Activated CD4-positive, alpha-beta memory T cell treated with anti-CD3 and anti-CD28 coated beads for 36 hours (primary cell): ENCODE data around the gene C3orf22. TPM values are rescaled to one million over a fixed set of nuclear protein-coding genes. Genes with fewer than 3 reads are reported as not detected.

ENCODE experiments used
- CTCF ChIA-PET: fragments of 350-600 bp; sonication (Branson Sonifier 250); formaldehyde crosslinking; loops from one replicate; lab custom pipeline; 2021; ENCODE audit warnings: antibody characterized with exemption, inconsistent platforms; lab: Charles Lee
- POLR2A ChIA-PET: fragments of 350-600 bp; sonication (Branson Sonifier 250); formaldehyde crosslinking; loops from one replicate; lab custom pipeline; 2021; ENCODE audit warnings: antibody characterized with exemption; lab: Charles Lee
- DNase-seq: peaks from one replicate; pipeline ENCODE4 v3.0.0-alpha.2; 2020
- H3K27ac Mint-ChIP-seq: one replicate; pipeline ENCODE4 v1.8.0; 2021; ENCODE audit warnings: mixed read lengths
- H3K27me3 Mint-ChIP-seq: one replicate; pipeline ENCODE4 v1.8.0; 2021; ENCODE audit warnings: mixed read lengths
- H3K36me3 Mint-ChIP-seq: one replicate; pipeline ENCODE4 v1.8.0; 2021; ENCODE audit warnings: mixed read lengths
- H3K4me1 Mint-ChIP-seq: one replicate; pipeline ENCODE4 v1.8.0; 2021; ENCODE audit warnings: low read depth, mixed read lengths
- H3K4me3 Mint-ChIP-seq: one replicate; pipeline ENCODE4 v1.8.0; 2021; ENCODE audit warnings: mild to moderate bottlenecking, mixed read lengths
- H3K9me3 Mint-ChIP-seq: one replicate; pipeline ENCODE4 v1.8.0; 2021; ENCODE audit warnings: mixed read lengths
- intact Hi-C: fragments of 100-400 bp; cut with micrococcal nuclease; formaldehyde crosslinking; loops from one replicate; pipeline ENCODE4 v1.15.1; 2023
- total RNA-seq, 2 experiments: library from RNA; stranded (reverse); gene quantifications; one replicate each; pipeline ENCODE4 v1.2.3, GENCODE V29; 2021

Gene C3orf22
- total RNA-seq, 2 experiments from 2014 or later: not detected

DNA sequence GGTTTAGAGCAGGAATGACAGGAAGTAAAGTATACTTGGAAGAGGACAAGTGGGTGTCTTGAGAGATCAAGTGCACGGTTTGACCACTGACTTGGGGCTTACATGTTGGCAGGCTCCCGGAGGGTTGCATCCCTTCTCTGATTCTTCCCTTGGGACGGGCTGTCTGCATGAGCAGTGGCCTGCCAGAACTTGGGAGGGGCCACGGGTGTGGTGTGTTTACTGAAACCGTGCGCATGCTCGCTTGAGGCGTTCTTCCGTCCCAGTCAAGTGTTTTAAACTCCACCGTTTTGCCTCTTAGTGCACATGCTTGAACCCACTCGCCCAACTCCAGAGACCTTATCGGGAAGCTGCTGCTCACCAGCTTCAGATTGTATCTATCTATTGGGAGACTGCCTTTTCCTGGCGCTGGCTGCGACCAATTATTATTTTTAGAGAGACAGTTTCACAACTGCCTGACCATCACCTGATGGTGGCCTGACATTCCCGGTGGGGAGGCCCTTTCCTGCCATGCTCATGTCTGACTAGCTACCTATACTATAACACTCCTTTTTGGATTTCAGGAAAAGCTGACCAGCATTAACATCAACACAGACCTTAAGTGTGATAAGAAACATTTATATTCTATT is 14.9 kb upstream of the C3orf22 start:
- ChIA-PET POLR2A (no interaction called here), CTCF (no interaction called here)
- Mint-ChIP-seq H3K9me3 (no peaks in the 10 kb centered on the region), H3K36me3 (no peaks in the 10 kb centered on the region), H3K27ac (no peak overlapping the region), H3K4me1 (no peaks in the 10 kb centered on the region), H3K27me3 (peaks cover 8% of the 10 kb centered on the region), H3K4me3 (no peak overlapping the region)
- intact Hi-C loops: no loop called here
- no peak for DNase-seq

DNA sequence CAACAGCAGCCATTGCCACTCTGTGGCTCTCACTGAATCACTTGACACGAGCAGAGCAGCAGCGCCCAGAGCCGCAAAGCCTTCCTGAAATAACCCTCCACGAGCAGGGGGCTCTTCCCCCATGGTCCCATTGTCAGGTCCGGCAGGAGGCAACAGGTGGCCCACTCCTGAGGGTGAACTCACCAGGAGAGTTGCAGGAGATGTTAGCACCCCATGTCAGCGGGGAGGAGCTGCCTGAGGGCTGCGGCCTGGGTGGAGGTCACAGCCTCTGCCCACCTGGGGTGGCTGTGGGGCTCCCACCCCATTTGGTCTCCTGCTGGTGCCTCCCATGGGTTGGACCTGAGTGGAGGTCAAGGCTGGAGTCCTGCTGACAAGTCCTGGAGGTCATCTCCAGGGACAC is 12.3 kb upstream of the C3orf22 start:
- DNase-seq: no peak

DNA sequence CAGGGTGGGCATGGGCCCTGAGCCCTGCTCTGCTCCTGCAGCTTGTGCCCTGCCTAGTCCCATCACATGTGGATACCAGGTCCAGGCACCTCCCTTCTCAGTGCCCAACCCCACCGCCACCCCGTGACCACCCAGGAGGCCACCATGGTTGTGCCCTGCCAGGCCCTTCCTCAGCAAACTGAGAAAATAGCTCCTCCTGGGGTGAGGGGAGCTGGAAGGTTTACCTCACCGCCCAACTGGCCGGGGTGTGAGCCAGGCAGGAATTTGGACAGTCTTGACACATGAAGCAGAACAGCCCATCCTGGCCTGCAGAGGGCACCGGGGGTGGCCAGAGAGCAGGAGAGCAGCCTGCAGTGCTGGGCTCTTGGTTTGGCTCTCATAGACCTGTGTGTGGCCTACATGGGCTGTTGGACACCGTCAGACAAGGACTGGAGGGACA is 11.4 kb upstream of the C3orf22 start:
- no peak overlapping the region for H3K27ac Mint-ChIP-seq
- H3K27me3 Mint-ChIP-seq: peaks cover 10% of the 10 kb centered on the region
- no peak overlapping the region for H3K4me3 Mint-ChIP-seq
- intact Hi-C loops: no loop called here
- no peaks in the 10 kb centered on the region for H3K9me3 Mint-ChIP-seq
- ChIA-PET CTCF (no interaction called here), POLR2A (no interaction called here)
- no peaks in the 10 kb centered on the region for H3K36me3 Mint-ChIP-seq
- no peak for DNase-seq
- H3K4me1 Mint-ChIP-seq: no peaks in the 10 kb centered on the region

More for the DNA sequence above, 12.3 kb upstream of the C3orf22 start:
- Mint-ChIP-seq H3K9me3 (no peaks in the 10 kb centered on the region), H3K36me3 (no peaks in the 10 kb centered on the region), H3K27me3 (peaks cover 6% of the 10 kb centered on the region), H3K27ac (no peak overlapping the region), H3K4me3 (no peak overlapping the region), H3K4me1 (no peaks in the 10 kb centered on the region)
- POLR2A ChIA-PET: no interaction called here
- CTCF ChIA-PET: no interaction called here
- intact Hi-C loops: no loop called here

DNA sequence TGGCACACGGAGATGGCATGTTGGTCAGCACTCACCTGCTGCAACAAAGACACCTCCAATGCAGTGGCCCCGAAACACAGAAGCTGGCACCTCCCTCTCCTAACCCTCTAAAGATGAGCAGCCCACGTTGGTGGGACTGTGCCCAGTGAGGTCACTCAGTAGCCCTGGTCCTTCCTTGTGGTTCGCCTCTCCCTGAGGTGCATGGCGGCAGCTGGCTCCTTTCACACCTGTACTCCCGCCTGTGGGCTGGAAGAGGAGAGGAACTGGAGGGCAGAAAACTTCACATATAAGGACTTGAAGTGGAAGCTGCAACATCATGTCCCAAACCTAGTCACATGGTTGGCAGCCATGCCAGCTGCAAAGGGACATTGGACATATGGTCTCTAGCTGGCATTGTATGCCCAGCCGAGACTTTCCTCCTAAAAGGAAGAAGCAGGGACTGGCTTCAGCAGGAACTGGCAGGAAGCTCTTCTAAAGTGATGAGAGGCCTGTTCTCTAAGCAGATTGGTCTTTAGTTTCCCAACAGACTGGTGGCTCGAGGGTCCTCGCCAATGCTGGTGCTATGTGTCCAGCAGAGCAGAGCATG is 10.8 kb upstream of the C3orf22 start:
- CTCF ChIA-PET: no interaction called here
- Mint-ChIP-seq H3K27ac (no peak overlapping the region), H3K9me3 (no peaks in the 10 kb centered on the region), H3K27me3 (peaks cover 12% of the 10 kb centered on the region), H3K36me3 (no peaks in the 10 kb centered on the region), H3K4me3 (no peak overlapping the region), H3K4me1 (no peaks in the 10 kb centered on the region)
- POLR2A ChIA-PET: no interaction called here
- DNase-seq: no peak
- intact Hi-C loops: no loop called here

DNA sequence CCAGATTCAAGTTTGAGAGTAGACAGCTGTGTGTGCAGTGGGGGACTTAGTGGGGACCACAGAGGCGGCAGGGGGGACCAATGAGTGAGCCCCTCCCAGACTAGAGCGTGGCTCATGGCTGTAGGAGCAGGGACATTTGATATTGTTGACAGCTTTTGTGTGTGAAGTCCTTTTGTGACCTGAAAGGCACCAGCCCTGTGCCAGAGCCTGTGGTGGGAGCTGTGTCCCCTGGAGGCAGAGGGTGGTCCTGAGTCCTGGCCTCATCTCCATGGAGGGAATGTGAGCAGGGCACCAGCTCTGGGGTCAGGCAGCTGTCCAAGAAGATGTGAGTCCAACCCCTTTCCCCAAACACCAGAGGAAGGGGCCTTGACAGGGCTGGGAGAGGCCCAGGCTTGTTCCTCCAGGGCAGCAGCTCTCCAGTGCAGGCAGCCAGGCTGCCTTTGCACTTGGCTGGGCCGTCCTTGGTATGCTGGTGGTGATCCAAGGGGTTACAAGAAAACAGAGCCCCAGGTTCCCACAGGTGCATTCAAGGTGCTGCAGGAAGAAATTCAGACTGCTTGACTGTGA is 10.1 kb upstream of the C3orf22 start:
- no peak overlapping the region for H3K27ac Mint-ChIP-seq
- H3K4me1 Mint-ChIP-seq: no peaks in the 10 kb centered on the region
- DNase-seq: no peak
- peaks cover 12% of the 10 kb centered on the region for H3K27me3 Mint-ChIP-seq
- ChIA-PET POLR2A (no interaction called here), CTCF (no interaction called here)
- H3K36me3 Mint-ChIP-seq: no peaks in the 10 kb centered on the region
- intact Hi-C loops: no loop called here
- H3K4me3 Mint-ChIP-seq: no peak overlapping the region
- no peaks in the 10 kb centered on the region for H3K9me3 Mint-ChIP-seq

DNA sequence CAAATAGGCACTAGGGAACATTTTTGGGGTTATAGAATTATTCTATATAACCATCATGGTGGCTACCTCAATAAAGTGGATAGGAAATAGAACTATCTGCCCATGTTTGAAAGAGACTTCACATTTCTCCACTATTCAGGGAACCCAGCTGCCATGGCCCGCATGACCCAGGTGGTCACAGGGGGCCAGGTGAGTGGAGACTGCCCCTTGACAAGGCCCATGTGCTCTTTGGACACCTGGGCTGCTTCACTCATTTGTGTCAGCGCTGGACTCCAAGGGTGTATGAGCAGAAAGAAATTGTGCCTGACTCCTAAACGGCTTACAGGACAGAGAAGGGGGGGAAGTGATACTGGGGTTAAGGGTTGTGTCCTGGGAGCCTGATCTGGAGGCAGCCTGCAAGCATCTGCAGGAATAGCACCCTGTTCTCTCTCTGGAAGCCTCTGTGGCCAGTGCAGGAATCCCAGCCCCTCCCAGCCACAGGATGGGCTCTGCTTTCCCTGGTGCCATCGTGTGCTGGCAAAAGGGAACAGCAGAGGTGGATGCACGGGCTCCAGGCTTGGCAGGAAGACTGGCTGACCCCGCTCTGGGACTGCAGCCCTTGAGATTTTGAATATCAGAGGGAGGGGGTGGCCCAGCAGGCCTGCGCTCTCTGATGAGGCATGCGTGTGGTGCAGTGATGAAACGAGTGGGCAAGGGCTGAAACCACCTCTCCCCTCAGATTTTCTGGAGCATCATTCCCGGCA is 9.1 kb upstream of the C3orf22 start:
- no peaks in the 10 kb centered on the region for H3K36me3 Mint-ChIP-seq
- H3K9me3 Mint-ChIP-seq: peaks cover 7% of the 10 kb centered on the region
- H3K27me3 Mint-ChIP-seq: peaks cover 12% of the 10 kb centered on the region
- intact Hi-C loops: no loop called here
- no peaks in the 10 kb centered on the region for H3K4me1 Mint-ChIP-seq
- no peak overlapping the region for H3K27ac Mint-ChIP-seq
- ChIA-PET CTCF (no interaction called here), POLR2A (no interaction called here)
- H3K4me3 Mint-ChIP-seq: no peak overlapping the region
- no peak for DNase-seq

DNA sequence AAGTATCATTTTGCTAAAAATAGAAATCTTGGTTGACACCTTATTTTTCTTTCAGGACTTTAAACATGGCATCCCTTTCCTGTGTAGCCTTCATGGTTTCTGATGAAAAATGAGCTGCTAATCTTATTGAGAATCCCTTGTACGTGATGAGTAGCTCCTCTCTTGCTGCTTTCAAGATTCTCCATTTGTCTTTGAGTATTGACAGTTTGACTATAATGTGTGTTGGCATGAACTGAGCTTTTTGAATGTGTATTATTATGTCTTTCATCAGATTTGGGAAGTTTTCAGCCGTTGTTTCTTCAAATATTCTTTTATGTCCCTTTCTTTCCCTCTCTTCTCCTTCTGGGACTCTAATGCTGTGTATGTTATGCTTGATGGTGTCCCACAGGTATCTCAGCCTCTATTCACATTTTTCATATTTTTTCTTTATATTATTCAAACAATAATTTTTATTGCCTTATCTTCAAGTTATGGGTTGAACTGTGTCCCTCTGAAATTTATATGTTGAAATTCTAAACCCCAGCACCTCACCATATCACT is 4.1 kb upstream of the C3orf22 start:
- H3K4me3 Mint-ChIP-seq: no peak overlapping the region
- no peaks in the 10 kb centered on the region for H3K36me3 Mint-ChIP-seq
- H3K4me1 Mint-ChIP-seq: no peaks in the 10 kb centered on the region
- CTCF ChIA-PET: interaction anchor here (2.2 kb wide), 1 partner anchor 40 kb away, joined by 7 read pairs; no protein-coding TSS in a partner anchor
- peaks cover 13% of the 10 kb centered on the region for H3K9me3 Mint-ChIP-seq
- POLR2A ChIA-PET: no interaction called here
- H3K27me3 Mint-ChIP-seq: peaks cover 14% of the 10 kb centered on the region
- no peak overlapping the region for H3K27ac Mint-ChIP-seq
- intact Hi-C loops: no loop called here
- DNase-seq: no peak

DNA sequence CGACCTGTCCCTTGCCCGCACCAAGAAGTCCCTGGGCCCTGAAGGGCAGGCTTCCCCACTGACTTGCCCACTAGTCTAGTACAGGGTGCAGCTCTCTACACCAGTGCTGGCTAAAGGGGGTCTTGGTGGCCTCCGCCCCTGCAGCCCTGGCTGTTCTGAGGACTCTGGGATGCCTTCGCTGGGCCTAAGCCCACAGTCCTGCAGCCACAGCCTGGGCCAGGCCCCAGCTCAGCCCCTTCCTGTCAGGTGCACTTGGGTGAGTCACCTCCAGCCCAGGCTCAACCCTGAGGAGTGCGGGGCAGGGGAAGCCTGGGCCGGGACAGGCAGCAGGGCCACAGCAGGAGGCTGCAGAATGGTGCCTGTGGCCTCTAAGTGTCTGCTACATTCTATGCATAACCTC is 971 bp downstream of the C3orf22 start:
- CTCF ChIA-PET: no interaction called here
- no peaks in the 10 kb centered on the region for H3K4me1 Mint-ChIP-seq
- intact Hi-C loops: no loop called here
- no peaks in the 10 kb centered on the region for H3K36me3 Mint-ChIP-seq
- POLR2A ChIA-PET: no interaction called here
- H3K27ac Mint-ChIP-seq: no peak overlapping the region
- H3K4me3 Mint-ChIP-seq: no peak overlapping the region
- peaks cover 5% of the 10 kb centered on the region for H3K9me3 Mint-ChIP-seq
- H3K27me3 Mint-ChIP-seq: peaks cover 2% of the 10 kb centered on the region
- no peak for DNase-seq

DNA sequence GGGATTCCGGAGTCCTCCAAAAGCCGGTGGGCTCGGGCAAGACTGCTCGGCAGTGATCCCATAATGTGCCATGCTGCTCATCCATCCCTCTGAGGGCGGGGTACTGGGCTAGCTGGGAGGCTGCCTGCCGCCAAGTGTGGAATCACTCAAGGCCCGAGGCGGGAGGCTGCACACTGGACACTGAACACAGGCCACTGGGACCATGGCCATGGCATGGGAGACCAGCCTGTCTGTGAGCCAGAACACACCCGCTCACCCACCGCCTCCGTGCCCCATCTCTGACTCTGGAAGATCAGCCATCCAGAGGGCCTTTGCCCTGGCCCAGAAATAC is 1.4 kb downstream of the C3orf22 start:
- peak; percentile 6 for DNase-seq
- ChIA-PET POLR2A (no interaction called here), CTCF (no interaction called here)
- no peak overlapping the region for H3K27ac Mint-ChIP-seq
- H3K9me3 Mint-ChIP-seq: peaks cover 2% of the 10 kb centered on the region
- intact Hi-C loops: no loop called here
- no peak overlapping the region for H3K4me3 Mint-ChIP-seq
- H3K4me1 Mint-ChIP-seq: no peaks in the 10 kb centered on the region
- peaks cover 2% of the 10 kb centered on the region for H3K27me3 Mint-ChIP-seq
- H3K36me3 Mint-ChIP-seq: no peaks in the 10 kb centered on the region

DNA sequence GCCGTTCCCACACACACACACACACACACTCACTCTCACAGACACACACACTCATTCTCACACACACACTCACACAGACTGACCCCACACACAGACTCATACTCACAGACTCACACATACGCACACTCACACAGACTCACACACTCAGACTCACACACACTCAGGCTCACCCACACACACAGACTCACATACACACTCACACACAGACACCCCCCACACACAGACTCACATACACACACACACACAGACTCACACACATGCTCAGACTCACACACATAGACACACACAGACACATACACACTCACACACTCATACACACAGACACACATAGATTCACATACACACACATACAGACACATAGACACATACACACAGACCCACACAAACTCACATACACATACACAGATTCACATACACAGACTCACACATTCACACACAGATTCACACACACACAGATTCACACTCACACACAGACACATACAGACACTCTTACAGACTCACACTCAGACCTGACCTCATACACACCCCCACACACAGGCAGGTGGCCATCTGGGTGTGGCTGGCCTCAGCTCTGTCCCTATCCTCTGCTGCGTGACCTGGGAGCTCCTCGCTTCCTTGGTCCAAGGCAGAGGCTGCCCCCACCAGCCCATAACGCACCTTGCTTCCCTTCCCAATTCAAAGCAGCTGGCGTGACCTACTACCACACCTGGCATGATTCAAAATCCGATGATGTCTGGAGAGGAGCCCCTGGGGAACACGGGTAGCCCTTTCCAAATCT is 1.9 kb downstream of the C3orf22 start:
- CTCF ChIA-PET: no interaction called here
- intact Hi-C loops: no loop called here
- POLR2A ChIA-PET: no interaction called here
- H3K4me1 Mint-ChIP-seq: no peaks in the 10 kb centered on the region
- no peaks in the 10 kb centered on the region for H3K36me3 Mint-ChIP-seq
- H3K9me3 Mint-ChIP-seq: peaks cover 2% of the 10 kb centered on the region
- no peak for DNase-seq
- no peak overlapping the region for H3K27ac Mint-ChIP-seq
- peaks cover 2% of the 10 kb centered on the region for H3K27me3 Mint-ChIP-seq
- no peak overlapping the region for H3K4me3 Mint-ChIP-seq

DNA sequence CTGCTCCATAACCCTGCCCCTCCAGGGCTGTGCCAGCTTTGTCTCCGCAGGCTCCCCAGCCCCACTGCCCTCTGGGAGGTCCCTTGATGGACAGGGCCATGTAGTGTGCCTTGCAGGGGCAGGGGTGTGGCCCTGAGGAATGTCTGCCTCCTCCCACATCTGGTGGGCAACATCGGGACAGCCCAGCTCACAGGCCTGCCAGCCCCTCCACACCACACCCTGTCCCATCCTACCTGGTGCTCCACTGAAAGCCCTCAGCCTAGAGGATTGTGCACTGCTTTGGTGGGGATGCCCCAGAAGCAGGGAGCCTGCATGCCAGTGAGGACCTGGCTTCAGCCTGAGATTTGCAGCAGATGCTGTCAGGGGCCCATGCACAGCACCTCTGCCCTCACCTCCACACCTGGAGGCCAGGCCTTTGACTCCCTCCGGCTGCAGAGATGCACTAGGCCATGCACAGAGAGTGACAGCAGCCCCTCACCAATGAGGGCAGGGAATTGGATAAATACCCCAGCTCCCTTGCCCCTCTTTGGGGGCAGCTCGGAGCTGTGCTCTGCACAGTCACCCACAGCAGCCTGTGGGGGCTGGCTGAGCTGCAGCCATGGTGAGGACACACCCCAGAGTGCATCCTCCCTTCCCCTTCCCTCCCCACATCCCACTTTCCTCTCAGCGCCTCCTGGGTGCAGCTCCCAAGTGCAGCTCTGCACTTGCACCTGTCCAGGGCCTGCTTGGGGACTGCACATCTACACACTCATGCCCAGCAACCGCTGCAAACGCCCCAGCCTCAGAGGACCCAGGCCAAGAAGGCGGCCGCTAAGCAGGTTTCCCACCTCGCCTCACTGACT is 2.7 kb downstream of the C3orf22 start:
- no peaks in the 10 kb centered on the region for H3K9me3 Mint-ChIP-seq
- intact Hi-C loops: no loop called here
- H3K4me3 Mint-ChIP-seq: no peak overlapping the region
- ChIA-PET POLR2A (no interaction called here), CTCF (no interaction called here)
- H3K27me3 Mint-ChIP-seq: no peaks in the 10 kb centered on the region
- H3K4me1 Mint-ChIP-seq: no peaks in the 10 kb centered on the region
- no peaks in the 10 kb centered on the region for H3K36me3 Mint-ChIP-seq
- DNase-seq: peak; percentile 7
- no peak overlapping the region for H3K27ac Mint-ChIP-seq
